SH-SY5Y (cell line): ENCODE measurements around the gene ADAMTS18.

Experiments used
- GATA2 ChIP-seq: IDR thresholded peaks from 2 replicates; pipeline ENCODE4 v1.6.1; 2011; ENCODE audit warnings: mild to moderate bottlenecking, low read depth, low read length
- GATA3 ChIP-seq: IDR thresholded peaks from 2 replicates; pipeline ENCODE4 v1.6.1; 2011; ENCODE audit warnings: low read depth, mild to moderate bottlenecking, low read length, moderate library complexity

ADAMTS18 gene, protein sequence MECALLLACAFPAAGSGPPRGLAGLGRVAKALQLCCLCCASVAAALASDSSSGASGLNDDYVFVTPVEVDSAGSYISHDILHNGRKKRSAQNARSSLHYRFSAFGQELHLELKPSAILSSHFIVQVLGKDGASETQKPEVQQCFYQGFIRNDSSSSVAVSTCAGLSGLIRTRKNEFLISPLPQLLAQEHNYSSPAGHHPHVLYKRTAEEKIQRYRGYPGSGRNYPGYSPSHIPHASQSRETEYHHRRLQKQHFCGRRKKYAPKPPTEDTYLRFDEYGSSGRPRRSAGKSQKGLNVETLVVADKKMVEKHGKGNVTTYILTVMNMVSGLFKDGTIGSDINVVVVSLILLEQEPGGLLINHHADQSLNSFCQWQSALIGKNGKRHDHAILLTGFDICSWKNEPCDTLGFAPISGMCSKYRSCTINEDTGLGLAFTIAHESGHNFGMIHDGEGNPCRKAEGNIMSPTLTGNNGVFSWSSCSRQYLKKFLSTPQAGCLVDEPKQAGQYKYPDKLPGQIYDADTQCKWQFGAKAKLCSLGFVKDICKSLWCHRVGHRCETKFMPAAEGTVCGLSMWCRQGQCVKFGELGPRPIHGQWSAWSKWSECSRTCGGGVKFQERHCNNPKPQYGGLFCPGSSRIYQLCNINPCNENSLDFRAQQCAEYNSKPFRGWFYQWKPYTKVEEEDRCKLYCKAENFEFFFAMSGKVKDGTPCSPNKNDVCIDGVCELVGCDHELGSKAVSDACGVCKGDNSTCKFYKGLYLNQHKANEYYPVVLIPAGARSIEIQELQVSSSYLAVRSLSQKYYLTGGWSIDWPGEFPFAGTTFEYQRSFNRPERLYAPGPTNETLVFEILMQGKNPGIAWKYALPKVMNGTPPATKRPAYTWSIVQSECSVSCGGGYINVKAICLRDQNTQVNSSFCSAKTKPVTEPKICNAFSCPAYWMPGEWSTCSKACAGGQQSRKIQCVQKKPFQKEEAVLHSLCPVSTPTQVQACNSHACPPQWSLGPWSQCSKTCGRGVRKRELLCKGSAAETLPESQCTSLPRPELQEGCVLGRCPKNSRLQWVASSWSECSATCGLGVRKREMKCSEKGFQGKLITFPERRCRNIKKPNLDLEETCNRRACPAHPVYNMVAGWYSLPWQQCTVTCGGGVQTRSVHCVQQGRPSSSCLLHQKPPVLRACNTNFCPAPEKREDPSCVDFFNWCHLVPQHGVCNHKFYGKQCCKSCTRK (N-terminal part only)

DNA sequence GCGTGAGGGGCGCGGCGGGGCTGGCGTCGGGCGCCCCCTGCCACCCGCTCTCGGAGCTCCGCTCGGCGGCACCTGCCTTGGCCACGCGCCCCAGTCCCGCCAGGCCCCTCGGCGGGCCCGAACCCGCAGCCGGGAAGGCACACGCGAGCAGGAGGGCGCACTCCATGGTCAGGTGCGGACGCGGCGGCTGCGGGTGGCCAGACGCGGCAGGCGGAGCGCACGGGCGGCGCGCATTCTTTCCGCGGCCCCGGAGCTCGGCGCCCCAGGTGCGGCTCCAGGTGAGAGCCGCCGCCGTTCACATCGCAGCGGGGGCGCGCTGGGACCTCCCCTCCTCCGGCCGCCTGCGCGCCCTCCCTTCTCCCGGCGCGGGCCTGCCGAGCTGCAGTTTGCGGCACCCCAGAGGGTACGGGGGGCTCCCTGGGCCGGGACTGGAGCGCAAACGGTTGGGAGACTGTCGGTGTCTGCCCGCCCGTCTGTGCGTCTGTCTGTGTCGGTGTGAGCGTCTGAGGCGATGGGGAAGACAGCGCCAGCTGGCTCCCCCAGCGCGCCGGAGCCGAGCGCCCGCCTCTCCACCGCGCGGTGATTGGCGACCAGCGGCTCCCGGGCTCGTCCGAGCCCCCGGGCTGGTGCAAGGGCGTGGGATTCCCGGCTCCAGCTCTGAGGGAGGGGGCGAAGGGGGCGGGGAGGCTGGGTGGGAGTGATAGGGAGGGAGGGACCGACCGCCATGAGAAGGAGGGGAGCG, at the start of gene ADAMTS18:
Gene ADAMTS18, minus strand, starts transcription at position 505 of the 742 bp plus-strand sequence. Its CDS starts 339 bp downstream, at position 166.
- TF ChIP-seq GATA3 (no peak), GATA2 (no peak)

GRCh38 chr16:77480681-77481315, 46.0 kb upstream of the ADAMTS18 start:
- TF ChIP-seq GATA2 (no peak), GATA3 (no peak)

DNA sequence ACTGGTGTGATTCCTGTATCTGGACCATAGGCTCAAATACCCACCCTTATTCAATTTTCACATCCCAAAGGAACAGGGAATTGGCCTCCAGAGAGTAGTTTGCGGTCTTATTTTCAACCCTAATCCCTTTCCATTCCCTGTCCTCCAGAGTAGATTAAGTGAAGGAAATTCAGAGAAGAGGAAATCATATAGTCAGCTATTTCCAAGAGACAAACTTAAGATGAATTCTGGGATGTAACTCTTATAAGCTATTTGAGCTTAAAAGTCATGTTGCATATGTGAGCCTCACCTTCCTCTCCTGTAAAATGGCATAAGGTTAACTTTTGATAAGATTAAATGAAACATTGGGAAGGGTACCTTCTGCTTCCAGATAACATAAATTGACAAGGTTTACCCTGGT, 37.4 kb upstream of the ADAMTS18 start:
- TF ChIP-seq GATA3 (no peak), GATA2 (no peak)

- no peak for TF ChIP-seq GATA3
- TF ChIP-seq GATA2 = no peak
These were observed 36.0 kb upstream of the ADAMTS18 start for GRCh38 chr16:77470851-77471250.

GRCh38 chr16:77469634-77470033, 34.8 kb upstream of the ADAMTS18 start:
- TF ChIP-seq GATA3 = no peak
- no peak for TF ChIP-seq GATA2

DNA sequence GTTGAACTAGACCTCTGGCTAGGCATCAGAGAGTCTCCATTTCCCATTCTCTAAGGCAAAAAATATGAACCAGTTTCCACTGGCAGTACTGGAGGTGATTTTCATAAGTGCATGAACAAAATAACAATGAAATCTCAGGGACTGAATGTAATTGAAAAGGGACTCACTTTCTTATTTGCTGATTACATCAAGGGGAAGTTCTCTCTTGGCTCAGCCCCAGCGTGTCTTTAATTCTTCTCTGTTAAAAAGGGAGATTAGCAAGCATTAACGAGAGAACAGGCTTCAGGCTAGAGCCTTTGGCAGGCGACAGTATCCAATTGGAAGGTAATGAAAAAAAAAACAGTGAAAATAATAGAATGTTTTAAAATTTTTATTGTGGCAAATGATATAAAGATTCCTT, 34.0 kb upstream of the ADAMTS18 start:
- no peak for TF ChIP-seq GATA2

GRCh38 chr16:77467821-77468335, 33.0 kb upstream of the ADAMTS18 start:
- no peak for TF ChIP-seq GATA2
- no peak for TF ChIP-seq GATA3

GRCh38 chr16:77462894-77463293, 28.1 kb upstream of the ADAMTS18 start:
- TF ChIP-seq GATA3 (no peak), GATA2 (no peak)

GRCh38 chr16:77459534-77460254, 24.9 kb upstream of the ADAMTS18 start:
- TF ChIP-seq GATA3 (no peak), GATA2 (no peak)

- TF ChIP-seq GATA3 (no peak), GATA2 (no peak)
These were observed 22.2 kb upstream of the ADAMTS18 start for GRCh38 chr16:77457046-77457445.

DNA sequence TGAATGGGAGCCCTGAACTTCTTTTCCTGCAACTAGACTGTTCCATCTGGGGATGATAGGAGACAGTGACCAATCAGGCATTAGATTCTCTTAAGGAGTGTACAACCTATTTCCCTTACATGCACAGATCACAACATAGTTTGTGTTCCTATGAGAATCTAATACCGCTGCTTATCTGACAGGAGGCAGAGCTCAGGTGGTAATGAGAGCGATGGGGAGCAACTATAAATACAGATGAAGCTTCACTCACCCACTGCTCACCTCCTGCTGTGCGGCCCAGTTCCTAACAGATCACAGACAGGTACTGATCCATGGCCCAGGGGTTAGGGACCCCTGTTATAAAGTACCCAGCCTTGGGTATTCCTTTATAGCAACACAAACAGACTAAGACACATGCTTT, 17.4 kb upstream of the ADAMTS18 start:
- no peak for TF ChIP-seq GATA3
- no peak for TF ChIP-seq GATA2

GRCh38 chr16:77450790-77451487, 16.1 kb upstream of the ADAMTS18 start:
- TF ChIP-seq GATA3 (no peak), GATA2 (no peak)
